Endothelial cell of umbilical vein (primary cell): ENCODE results near the gene CCDC18. TPM values are rescaled to one million over a fixed set of nuclear protein-coding genes. Genes with fewer than 3 reads are reported as not detected.

Experiments used
- Bru-seq: library from RNA; stranded (reverse); fragments of 400-500 nt; gene quantifications from one replicate; lab custom pipeline; 2021; lab: Mats Ljungman, UMichigan
- BruChase-seq, 2 experiments: library from RNA; stranded (reverse); fragments of 400-500 nt; gene quantifications; one replicate each; lab custom pipeline; 2021; lab: Mats Ljungman, UMichigan
- BruUV-seq: library from RNA; stranded (reverse); fragments of 400-500 nt; replicated peaks from 2 replicates; lab custom pipeline; 2021; lab: Mats Ljungman, UMichigan
- CTCF ChIA-PET: fragments of 300-600, 350-600 bp; sonication (Branson Sonifier 250); formaldehyde crosslinking; loops from one replicate; lab custom pipeline; 2021; ENCODE audit warnings: antibody characterized with exemption, inconsistent platforms; lab: Charles Lee
- POLR2A ChIA-PET: fragments of 300-600, 350-600 bp; sonication (Branson Sonifier 250); formaldehyde crosslinking; loops from one replicate; lab custom pipeline; 2021; ENCODE audit warnings: antibody characterized with exemption, inconsistent platforms; lab: Charles Lee
- DNase-seq: peaks from one replicate; pipeline ENCODE4 v3.0.0-alpha.2; 2011; ENCODE audit warnings: low read depth, low spot score
- FAIRE-seq: peaks from 2 replicates; lab custom pipeline; 2011; peaks lifted over from hg19 to GRCh38; lab: Jason Lieb, UNC
- H2AFZ ChIP-seq: 2 replicates; pipeline ENCODE4 v1.6.0; 2012; ENCODE audit warnings: low read depth, low read length, control low read depth, inconsistent platforms
- H3K27ac ChIP-seq: 2 replicates; pipeline ENCODE4 v1.5.1; 2011; ENCODE audit warnings: low read depth, mild to moderate bottlenecking, control low read depth, low read length, moderate library complexity; ENCODE audit not compliant: insufficient read depth
- H3K27me3 ChIP-seq, 2 experiments: 2 replicates each; pipeline versions ENCODE4 v1.6.0 to v1.6.1; 2011; ENCODE audit warnings: low read length in 2 of 2, mixed read lengths in 1 of 2; ENCODE audit not compliant: control insufficient read depth in 2 of 2, insufficient read depth in 2 of 2
- H3K36me3 ChIP-seq, 2 experiments: 2 replicates in 1 of 2; 3 replicates in 1 of 2; pipeline ENCODE4 v1.5.1; 2011; ENCODE audit warnings: low read length in 2 of 2, mild to moderate bottlenecking in 1 of 2, moderate library complexity in 1 of 2; ENCODE audit not compliant: control insufficient read depth in 2 of 2, insufficient read depth in 2 of 2; ENCODE audit errors: extremely low read depth in 1 of 2
- H3K4me1 ChIP-seq: 3 replicates; pipeline ENCODE4 v1.5.1; 2011; ENCODE audit warnings: mild to moderate bottlenecking, low read length; ENCODE audit not compliant: control insufficient read depth, insufficient read depth; ENCODE audit errors: extremely low read depth
- H3K4me2 ChIP-seq: 2 replicates; pipeline ENCODE4 v1.6.1; 2011; ENCODE audit warnings: low read length, control low read depth, mixed read lengths; ENCODE audit not compliant: insufficient read depth
- H3K4me3 ChIP-seq, 3 experiments: fragments of 200-600 bp in 1 of 3; sonication (generic), shearing (Covaris generic) in 1 of 3; replicated peaks in 1 of 3; 2 replicates each; pipeline ENCODE4 v1.5.1; 2011 to 2016; ENCODE audit warnings: control low read depth in 3 of 3, low read length in 3 of 3, mild to moderate bottlenecking in 2 of 3, inconsistent platforms in 1 of 3, low read depth in 1 of 3, moderate library complexity in 1 of 3; ENCODE audit not compliant: insufficient read depth in 1 of 3
- H3K79me2 ChIP-seq: 2 replicates; pipeline ENCODE4 v1.6.0; 2012; ENCODE audit warnings: low read length, inconsistent platforms; ENCODE audit not compliant: control insufficient read depth, insufficient read depth
- H3K9ac ChIP-seq: replicated peaks from 2 replicates; pipeline ENCODE3; 2011; ENCODE audit warnings: low read length, control low read depth; ENCODE audit not compliant: insufficient read depth; ENCODE audit errors: extremely low read depth
- H3K9me1 ChIP-seq: replicated peaks from 3 replicates; pipeline ENCODE4 v1.6.0; 2011; ENCODE audit warnings: mild to moderate bottlenecking, low read length; ENCODE audit not compliant: control insufficient read depth, insufficient read depth; ENCODE audit errors: extremely low read depth
- H3K9me3 ChIP-seq: replicated peaks from 2 replicates; pipeline ENCODE4 v1.5.1; 2012; ENCODE audit warnings: low read length, inconsistent platforms; ENCODE audit not compliant: control insufficient read depth, insufficient read depth
- H4K20me1 ChIP-seq: replicated peaks from 2 replicates; pipeline ENCODE3; 2011; ENCODE audit warnings: mild to moderate bottlenecking, low read length; ENCODE audit not compliant: control insufficient read depth, insufficient read depth; ENCODE audit errors: extremely low read depth
- EZH2 ChIP-seq: IDR thresholded peaks from 2 replicates; pipeline ENCODE4 v1.6.1; 2012; ENCODE audit warnings: borderline replicate concordance, low read depth, mild to moderate bottlenecking, moderate library complexity, low read length, inconsistent platforms; ENCODE audit not compliant: severe bottlenecking
- GATA2 ChIP-seq: IDR thresholded peaks from 2 replicates; pipeline ENCODE4 v1.7.0; 2011; ENCODE audit warnings: low read depth, mild to moderate bottlenecking, moderate library complexity, mixed read lengths, low read length; ENCODE audit not compliant: insufficient read length, insufficient read depth
- JUN ChIP-seq: IDR thresholded peaks from 2 replicates; pipeline ENCODE4 v1.6.1; 2011; ENCODE audit warnings: borderline replicate concordance, low read depth; ENCODE audit not compliant: insufficient read length, insufficient read depth
- MYC ChIP-seq: IDR thresholded peaks from one replicate; pipeline ENCODE4 v1.6.1; 2011; ENCODE audit warnings: mild to moderate bottlenecking, low read depth, low read length
- POLR2A ChIP-seq: IDR thresholded peaks from 2 replicates; pipeline ENCODE4 v1.6.1; 2012; ENCODE audit warnings: low read depth, mild to moderate bottlenecking, control low read depth, low read length
- dilution Hi-C: fragments of 300-500 bp; cut with MboI; formaldehyde crosslinking; loops from one replicate; pipeline ENCODE4 v1.15.0; 2019; ENCODE audit warnings: low sequenced_read_pairs; ENCODE audit not compliant: extremely low pct_ligation_motif_present
- intact Hi-C: fragments of 100-400 bp; cut with micrococcal nuclease; formaldehyde crosslinking; loops from one replicate; pipeline ENCODE4 v1.10.0; 2022
- long read RNA-seq: library from polyadenylated mRNA; stranded (forward); transcript quantifications from one replicate; pipeline ENCODE4 v2.0.0, GENCODE V29; 2021
- polyA minus RNA-seq, 3 experiments: library from RNA; depleted of rRNA, polyadenylated mRNA; stranded (reverse); fragments of >200 nt; gene quantifications; 1 replicate in 1 of 3; 2 replicates in 2 of 3; pipeline ENCODE4 v1.2.3, GENCODE V29; 2011
- polyA plus RNA-seq, 4 experiments: library from polyadenylated mRNA; depleted of rRNA in 3 of 4; stranded (reverse) in 3 of 4; unstranded in 1 of 4; fragments of >200 nt; gene quantifications; 2 replicates each; pipeline versions ENCODE4 v1.2.1 to v1.2.3, GENCODE V29; 2011 to 2012; ENCODE audit warnings: missing spikeins in 1 of 4
- total RNA-seq: library from RNA; stranded (reverse); gene quantifications from 2 replicates; pipeline ENCODE4 v1.2.3, GENCODE V29; 2021
- TF ChIP-seq, protein P1 (sequence below): IDR thresholded peaks from 2 replicates; pipeline ENCODE4 v1.6.1; 2011; ENCODE audit not compliant: insufficient read depth, insufficient read length

CCDC18 gene
- total RNA-seq (9.9 and 11.2 TPM in 2 replicates), polyA plus RNA-seq (1.5 and 2.2 TPM in 2 replicates), polyA minus RNA-seq (3.4 and 5.9 TPM in 2 replicates), Bru-seq, nascent RNA (percentile 65 among the genes with signal in this experiment), BruChase-seq, experiment 1, labeled RNA remaining after a 6-hour chase (percentile 52 among the genes with signal in this experiment), BruChase-seq, experiment 2, labeled RNA remaining after a 2-hour chase (percentile 58 among the genes with signal in this experiment)
- 3.8 and 4.0 TPM in 2 replicates for polyA plus RNA-seq (2011; cell fraction: cytosol; rRNA removed)
- 8.8 and 15.6 TPM in 2 replicates for polyA plus RNA-seq (2011; cell fraction: nucleus; rRNA removed)
- 4.5 and 9.4 TPM in 2 replicates for polyA plus RNA-seq (2012)
- polyA minus RNA-seq (2011; cell fraction: cytosol; rRNA and poly(A)+ RNA removed): 6.6 TPM
- 3.8 and 5.9 TPM in 2 replicates for polyA minus RNA-seq (2011; cell fraction: nucleus; rRNA and poly(A)+ RNA removed)
- long read RNA-seq, partial matches to known transcripts: 4 of 27 reads
- long read RNA-seq, other reads (novel, unspliced or antisense): 23 of 27 reads

- TF ChIP-seq MYC (no peak), EZH2 (no peak), POLR2A (peak; percentile 36), JUN (no peak), GATA2 (no peak)
- TF ChIP-seq, protein P1, sequence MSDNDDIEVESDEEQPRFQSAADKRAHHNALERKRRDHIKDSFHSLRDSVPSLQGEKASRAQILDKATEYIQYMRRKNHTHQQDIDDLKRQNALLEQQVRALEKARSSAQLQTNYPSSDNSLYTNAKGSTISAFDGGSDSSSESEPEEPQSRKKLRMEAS: no peak
- Histone ChIP-seq H4K20me1 (peaks cover 3% of the 10 kb centered on the region), H3K9me3 (no peaks in the 10 kb centered on the region), H3K9me1 (no peaks in the 10 kb centered on the region), H3K4me2 (peak within 1 kb of the TSS; percentile 99), H3K79me2 (peaks cover 51% of the 10 kb centered on the region), H3K27me3 (no peaks in the 10 kb centered on the region), H2AFZ (peak within 1 kb of the TSS; percentile 97), H3K4me1 (peaks cover 16% of the 10 kb centered on the region), H3K27ac (peak within 1 kb of the TSS; percentile 69), H3K9ac (peak within 1 kb of the TSS; percentile 89), H3K36me3 (peaks cover 0 to 1% of the 10 kb centered on the region in 2 experiments), H3K4me3 (peak within 1 kb of the TSS; percentile 80 to 87 (median 85))
- intact Hi-C loops: loop anchor here (1.0 kb wide), 2 partner anchors 102 to 164 kb away; partner anchors contain the start of genes DR1 and MTF2
- CTCF ChIA-PET: no interaction called here
- TSS peak; percentile 60 for BruUV-seq
- DNase-seq (peak; percentile 36), FAIRE-seq (peak; percentile 54)
- dilution Hi-C loops: no loop called here
- POLR2A ChIA-PET: no interaction called here
These were observed at the start of gene CCDC18 for GRCh38 chr1:93180723-93181613. Gene CCDC18 (plus strand): TSS chr1:93180724. CDS start chr1:93183362, 2,638 bp downstream.
